GM18909 (cell line): Measurements from ENCODE around the gene SLC8A2.

ENCODE experiments used
- ATAC-seq: cut with Tn5 transposase; IDR thresholded peaks from one replicate; pipeline ENCODE4 v1.9.1; 2021; ENCODE audit warnings: mild to moderate bottlenecking; ENCODE audit not compliant: unreplicated experiment, poor library complexity

SLC8A2 gene

GRCh38 chr19:47435196-47435595 lies 36.5 kb downstream of the SLC8A2 start:
- no peak for ATAC-seq

- ATAC-seq = no peak
These were observed 37.6 kb downstream of the SLC8A2 start for GRCh38 chr19:47434088-47434487.

- no peak for ATAC-seq
These were observed 38.6 kb downstream of the SLC8A2 start for GRCh38 chr19:47433121-47433520.

- ATAC-seq = no peak
These were observed 39.2 kb downstream of the SLC8A2 start for GRCh38 chr19:47432499-47432898.

- no peak for ATAC-seq
These were observed 39.6 kb downstream of the SLC8A2 start for GRCh38 chr19:47432091-47432490.

GRCh38 chr19:47430041-47430802 lies 41.5 kb downstream of the SLC8A2 start:
- ATAC-seq = no peak

- no peak for ATAC-seq
These were observed 42.4 kb downstream of the SLC8A2 start for GRCh38 chr19:47429140-47429793.

- no peak for ATAC-seq
These were observed 43.4 kb downstream of the SLC8A2 start for GRCh38 chr19:47428177-47428894.

- peak; percentile 51 for ATAC-seq
These were observed 44.2 kb downstream of the SLC8A2 start for GRCh38 chr19:47427241-47428176.

GRCh38 chr19:47423203-47423882 lies 48.4 kb downstream of the SLC8A2 start:
- ATAC-seq = no peak

GRCh38 chr19:47422417-47423163 lies 49.1 kb downstream of the SLC8A2 start:
- no peak for ATAC-seq

GRCh38 chr19:47421844-47422395 lies 49.8 kb downstream of the SLC8A2 start:
- ATAC-seq = no peak

GRCh38 chr19:47421244-47421786 lies 50.4 kb downstream of the SLC8A2 start:
- no peak for ATAC-seq

GRCh38 chr19:47419789-47420188 lies 51.9 kb downstream of the SLC8A2 start:
- no peak for ATAC-seq

GRCh38 chr19:47419030-47419783 lies 52.5 kb downstream of the SLC8A2 start, which contains the start of gene MEIS3:
MEIS3 (minus strand) TSS chr19:47419527; CDS start chr19:47419081, 446 bp downstream.
- ATAC-seq = no peak

- no peak for ATAC-seq
These were observed 53.0 kb downstream of the SLC8A2 start for GRCh38 chr19:47418692-47419029.
